Trophoblast cell (in vitro differentiated cells and primary cell): ENCODE measurements around the gene HLX.

ENCODE experiments used
- DNase-seq, 2 donors: peaks; one replicate each; pipeline ENCODE4 v3.0.0-alpha.2; 2016
- H2AFZ ChIP-seq: 2 replicates; pipeline ENCODE4 v1.6.1; 2013; ENCODE audit warnings: low read length, moderate library complexity, mild to moderate bottlenecking; ENCODE audit not compliant: insufficient read depth, poor library complexity
- H2AK5ac ChIP-seq: 2 replicates; pipeline ENCODE4 v1.6.1; 2013; ENCODE audit warnings: mild to moderate bottlenecking, low read length
- H2BK120ac ChIP-seq: 2 replicates; pipeline ENCODE4 v1.6.1; 2013; ENCODE audit warnings: low read length, mild to moderate bottlenecking, moderate library complexity; ENCODE audit not compliant: insufficient read depth, poor library complexity
- H2BK12ac ChIP-seq: 2 replicates; pipeline ENCODE4 v1.6.1; 2013; ENCODE audit warnings: mild to moderate bottlenecking, low read length, moderate library complexity
- H2BK5ac ChIP-seq: 2 replicates; pipeline ENCODE4 v1.6.1; 2013; ENCODE audit warnings: low read length, low read depth, moderate library complexity, mild to moderate bottlenecking; ENCODE audit not compliant: poor library complexity
- H3K14ac ChIP-seq: 2 replicates; pipeline ENCODE4 v1.6.1; 2013; ENCODE audit warnings: mild to moderate bottlenecking, low read length
- H3K18ac ChIP-seq: 2 replicates; pipeline ENCODE4 v1.6.1; 2013; ENCODE audit warnings: mild to moderate bottlenecking, low read length
- H3K23ac ChIP-seq: 2 replicates; pipeline ENCODE4 v1.6.1; 2013; ENCODE audit warnings: low read length
- H3K27ac ChIP-seq: 2 replicates; pipeline ENCODE4 v1.5.1; 2013; ENCODE audit warnings: low read depth, mild to moderate bottlenecking, inconsistent platforms, low read length, moderate library complexity
- H3K27me3 ChIP-seq: 2 replicates; pipeline ENCODE4 v1.6.1; 2013; ENCODE audit warnings: inconsistent platforms, mild to moderate bottlenecking, low read length, moderate library complexity; ENCODE audit not compliant: insufficient read depth
- H3K36me3 ChIP-seq, 2 experiments: 1 replicate in 1 of 2; 2 replicates in 1 of 2; pipeline ENCODE4 v1.6.1; 2013; ENCODE audit warnings: low read length in 2 of 2, mild to moderate bottlenecking in 2 of 2, moderate library complexity in 1 of 2; ENCODE audit not compliant: insufficient read depth in 2 of 2, control insufficient read depth in 1 of 2
- H3K4ac ChIP-seq: 2 replicates; pipeline ENCODE4 v1.6.1; 2013; ENCODE audit warnings: low read depth, mild to moderate bottlenecking, low read length, moderate library complexity
- H3K4me1 ChIP-seq, 2 experiments: 1 replicate in 1 of 2; 2 replicates in 1 of 2; pipeline ENCODE4 v1.6.1; 2013; ENCODE audit warnings: low read length in 2 of 2, mild to moderate bottlenecking in 2 of 2, moderate library complexity in 1 of 2; ENCODE audit not compliant: insufficient read depth in 2 of 2, control insufficient read depth in 1 of 2
- H3K4me2 ChIP-seq: 2 replicates; pipeline ENCODE4 v1.6.1; 2013; ENCODE audit warnings: inconsistent platforms, mild to moderate bottlenecking, low read length, moderate library complexity
- H3K4me3 ChIP-seq: 2 replicates; pipeline ENCODE4 v1.5.1; 2013; ENCODE audit warnings: mild to moderate bottlenecking, low read depth, low read length, inconsistent platforms
- H3K79me1 ChIP-seq: one replicate; pipeline ENCODE4 v1.6.1; 2013; ENCODE audit warnings: low read length
- H3K79me2 ChIP-seq: 2 replicates; pipeline ENCODE4 v1.6.1; 2013; ENCODE audit warnings: low read length, mild to moderate bottlenecking; ENCODE audit not compliant: control insufficient read depth, insufficient read depth, poor library complexity
- H3K9ac ChIP-seq: 2 replicates; pipeline ENCODE4 v1.6.1; 2013; ENCODE audit warnings: mild to moderate bottlenecking, low read length
- H3K9me3 ChIP-seq: 2 replicates; pipeline ENCODE4 v1.6.1; 2013; ENCODE audit warnings: low read depth, mild to moderate bottlenecking, control low read depth, inconsistent platforms, low read length; ENCODE audit not compliant: insufficient read depth
- H4K12ac ChIP-seq: 2 replicates; pipeline ENCODE4 v1.6.1; 2013; ENCODE audit warnings: low read depth, mild to moderate bottlenecking, low read length, moderate library complexity
- H4K8ac ChIP-seq: 2 replicates; pipeline ENCODE4 v1.6.1; 2013; ENCODE audit warnings: low read depth, mild to moderate bottlenecking, low read length, moderate library complexity
- H4K91ac ChIP-seq: one replicate; pipeline ENCODE4 v1.6.1; 2013; ENCODE audit warnings: low read depth, mild to moderate bottlenecking, low read length, moderate library complexity
- WGBS: extraction: QIAGEN DNeasy Blood & Tissue Kit; methylation state at CpG from one replicate; pipeline ENCODE4 v1.1.7; 2013; ENCODE audit warnings: missing lambda C conversion rate; ENCODE audit not compliant: insufficient read length, insufficient coverage; ENCODE audit errors: extremely low coverage; 5-methylcytosine and 5-hydroxymethylcytosine counted together

HLX gene

GRCh38 chr1:220839474-220839873 is 39.8 kb upstream of the HLX start:
- WGBS = no CpG with 5 or more reads among the region's 5 CpGs
- no peaks in the 10 kb centered on the region for H3K9me3 ChIP-seq

GRCh38 chr1:220841293-220841692 is 38.0 kb upstream of the HLX start:
- Histone ChIP-seq H3K27me3 (no peaks in the 10 kb centered on the region), H4K8ac (no peak overlapping the region), H3K4me3 (no peak overlapping the region), H2AFZ (no peak overlapping the region), H3K4me1 (no peaks in the 10 kb centered on the region), H3K4me2 (no peak overlapping the region), H2BK5ac (no peak overlapping the region), H3K27ac (no peak overlapping the region), H2BK12ac (no peak overlapping the region), H3K36me3 (no peaks in the 10 kb centered on the region), H4K91ac (no peak overlapping the region), H3K18ac (no peak overlapping the region), H3K79me1 (no peaks in the 10 kb centered on the region), H3K9ac (no peak overlapping the region), H3K23ac (no peak overlapping the region), H3K9me3 (no peaks in the 10 kb centered on the region), H3K14ac (no peak overlapping the region), H3K79me2 (no peaks in the 10 kb centered on the region), H2AK5ac (no peak overlapping the region), H2BK120ac (no peak overlapping the region), H3K4ac (no peak overlapping the region), H4K12ac (no peak overlapping the region)
- DNase-seq = no peak

More at GRCh38 chr1:220839474-220839873, 39.8 kb upstream of the HLX start:
- Histone ChIP-seq H2BK12ac (no peak overlapping the region), H3K79me1 (no peaks in the 10 kb centered on the region), H3K23ac (no peak overlapping the region), H3K4me1 (no peaks in the 10 kb centered on the region), H3K27ac (no peak overlapping the region), H4K91ac (no peak overlapping the region), H2AK5ac (no peak overlapping the region), H3K4ac (no peak overlapping the region), H3K9ac (no peak overlapping the region), H4K8ac (no peak overlapping the region), H2BK120ac (no peak overlapping the region), H3K27me3 (no peaks in the 10 kb centered on the region), H3K36me3 (no peaks in the 10 kb centered on the region), H2AFZ (no peak overlapping the region), H3K4me3 (no peak overlapping the region), H2BK5ac (no peak overlapping the region), H4K12ac (no peak overlapping the region), H3K14ac (no peak overlapping the region), H3K4me2 (no peak overlapping the region), H3K79me2 (no peaks in the 10 kb centered on the region), H3K18ac (no peak overlapping the region)
- no peak for DNase-seq

- no CpG with 5 or more reads among the region's 6 CpGs for WGBS
These were observed 35.7 kb upstream of the HLX start for GRCh38 chr1:220843481-220844011.

GRCh38 chr1:220852408-220852807 is 26.8 kb upstream of the HLX start:
- Histone ChIP-seq H3K9me3 (no peaks in the 10 kb centered on the region), H4K12ac (no peak overlapping the region), H3K27ac (no peak overlapping the region), H3K79me1 (no peaks in the 10 kb centered on the region), H3K4me1 (no peaks in the 10 kb centered on the region), H3K14ac (no peak overlapping the region), H2BK120ac (no peak overlapping the region), H3K4me3 (no peak overlapping the region), H2BK5ac (no peak overlapping the region), H4K8ac (no peak overlapping the region), H2BK12ac (no peak overlapping the region), H2AFZ (no peak overlapping the region), H3K23ac (no peak overlapping the region), H4K91ac (no peak overlapping the region), H3K4me2 (no peak overlapping the region), H3K27me3 (no peaks in the 10 kb centered on the region), H3K9ac (no peak overlapping the region), H3K79me2 (no peaks in the 10 kb centered on the region), H3K18ac (no peak overlapping the region), H3K36me3 (no peaks in the 10 kb centered on the region), H2AK5ac (no peak overlapping the region), H3K4ac (no peak overlapping the region)
- DNase-seq = no peak
- WGBS = no CpG with 5 or more reads among the region's 2 CpGs

More at GRCh38 chr1:220843481-220844011, 35.7 kb upstream of the HLX start:
- H3K4me2 ChIP-seq = no peak overlapping the region
- no peaks in the 10 kb centered on the region for H3K36me3 ChIP-seq
- no peak overlapping the region for H3K27ac ChIP-seq
- H3K9ac ChIP-seq = no peak overlapping the region
- H2BK5ac ChIP-seq = no peak overlapping the region
- no peak overlapping the region for H3K4ac ChIP-seq
- no peak overlapping the region for H2BK120ac ChIP-seq
- no peak overlapping the region for H3K23ac ChIP-seq
- no peak overlapping the region for H3K4me3 ChIP-seq
- no peak overlapping the region for H2AK5ac ChIP-seq
- H3K27me3 ChIP-seq = no peaks in the 10 kb centered on the region
- no peaks in the 10 kb centered on the region for H3K79me2 ChIP-seq
- H2AFZ ChIP-seq = no peak overlapping the region
- no peak overlapping the region for H3K18ac ChIP-seq
- no peaks in the 10 kb centered on the region for H3K4me1 ChIP-seq
- no peak overlapping the region for H4K12ac ChIP-seq
- H3K14ac ChIP-seq = no peak overlapping the region
- H2BK12ac ChIP-seq = no peak overlapping the region
- no peaks in the 10 kb centered on the region for H3K9me3 ChIP-seq
- no peak for DNase-seq
- H4K8ac ChIP-seq = no peak overlapping the region
- H4K91ac ChIP-seq = no peak overlapping the region
- H3K79me1 ChIP-seq = no peaks in the 10 kb centered on the region
